Measurements from ENCODE around the gene MOB1A. TPM values are rescaled to one million over a fixed set of nuclear protein-coding genes. Genes with fewer than 3 reads are reported as not detected.

MOB1A gene
- total RNA-seq, 1 experiment from 2014 or later, result 88.2 TPM

GRCh38 chr2:74137651-74138599 is 40.8 kb downstream of the MOB1A start (continued):
- no peak for TF ChIP-seq ZSCAN18 (CRISPR knock-in tag; IDR thresholded peaks at IDR 0.05)
- no peak for TF ChIP-seq AFF4 (CRISPR knock-in tag; IDR thresholded peaks at IDR 0.05; ENCODE audit: borderline replicate concordance)
- no peak for TF ChIP-seq SMAD4 (CRISPR knock-in tag; IDR thresholded peaks at IDR 0.05)

- no peak for ATAC-seq
- DNase-seq (ENCODE audit: low spot score), result no peak
- no peaks in the 10 kb centered on the region for H3K9me3 Mint-ChIP-seq
- no peak overlapping the region for H3K27ac Mint-ChIP-seq
- ChIA-PET POLR2A (no interaction called here), CTCF (no interaction called here)
- no peak overlapping the region for H3K4me3 Mint-ChIP-seq
- no peaks in the 10 kb centered on the region for H3K4me1 Mint-ChIP-seq
- H3K27me3 Mint-ChIP-seq (ENCODE audit: low read depth), result peaks cover 10% of the 10 kb centered on the region; the same call in 1 of the 2 replicates
- H3K36me3 Mint-ChIP-seq, result peaks cover 11% of the 10 kb centered on the region
- TF ChIP-seq E2F4 (CRISPR knock-in tag; IDR thresholded peaks at IDR 0.05; ENCODE audit: borderline replicate concordance, low read depth) (no peak), ATF2 (CRISPR knock-in tag; IDR thresholded peaks at IDR 0.05; ENCODE audit: borderline replicate concordance, low read depth) (no peak), AR (CRISPR knock-in tag; IDR thresholded peaks at IDR 0.05) (no peak), MAX (CRISPR knock-in tag; IDR thresholded peaks at IDR 0.05) (no peak), AFF4 (CRISPR knock-in tag; IDR thresholded peaks at IDR 0.05; ENCODE audit: borderline replicate concordance) (no peak), ZNF423 (CRISPR knock-in tag; IDR thresholded peaks at IDR 0.05) (no peak), GRHL2 (CRISPR knock-in tag; IDR thresholded peaks at IDR 0.05; ENCODE audit: insufficient replicate concordance, severe bottlenecking) (no peak), ZNF317 (CRISPR knock-in tag; IDR thresholded peaks at IDR 0.05; ENCODE audit: borderline replicate concordance, low read depth) (no peak), ZNF281 (CRISPR knock-in tag; IDR thresholded peaks at IDR 0.05) (no peak), ATF1 (CRISPR knock-in tag; IDR thresholded peaks at IDR 0.05) (no peak), ZBTB21 (CRISPR knock-in tag; IDR thresholded peaks at IDR 0.05; ENCODE audit: borderline replicate concordance) (no peak)
Observed at GRCh38 chr2:74131901-74132300, 46.8 kb downstream of the MOB1A start.
